ENCODE results near the gene CD82. TPM values are rescaled to one million over a fixed set of nuclear protein-coding genes. Genes with fewer than 3 reads are reported as not detected.
A peak's percentile ranks its signal among the peaks of the same experiment; 100 is the strongest.
"Not testable (repeated sequence)": the region's sequence is repeated elsewhere in the genome, so short reads cannot be mapped to it uniquely, and the experiment has no call there.

The CD82 gene
- total RNA-seq, 4 donors from 2014 or later: 77.6 to 155 (median 118) TPM

DNA sequence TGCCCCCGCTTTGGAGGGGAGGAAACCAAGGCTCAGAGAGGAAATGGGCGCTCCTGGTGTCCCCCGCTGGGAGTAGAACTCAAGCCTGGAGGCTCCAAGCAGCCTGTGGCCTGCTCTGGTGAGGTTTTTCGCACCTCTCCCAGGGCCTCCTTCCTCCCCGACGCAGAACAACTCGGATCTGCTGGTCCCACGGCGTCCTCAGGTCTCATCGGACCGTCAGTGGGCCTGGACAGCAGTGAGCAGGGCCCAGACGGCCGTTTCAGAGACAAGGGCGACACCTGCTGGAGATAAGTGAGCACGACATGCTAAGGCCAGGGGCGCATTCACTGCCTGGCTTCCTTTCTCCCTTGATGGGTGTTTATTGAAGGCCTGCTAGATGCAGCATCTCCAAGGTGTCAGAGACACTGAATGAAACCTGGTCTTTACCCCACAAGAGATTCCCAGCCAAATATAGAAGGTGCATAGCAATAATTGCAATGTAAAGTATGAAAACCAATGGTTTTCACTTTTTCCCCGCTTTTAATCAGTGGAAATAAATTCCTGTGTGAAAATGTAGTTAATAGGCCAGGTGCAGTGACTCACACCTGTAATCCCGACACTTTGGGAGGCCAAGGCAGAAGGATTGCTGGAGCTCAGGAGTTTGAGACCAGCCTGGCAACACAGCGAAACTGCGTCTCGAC is 26.9 kb upstream of the CD82 start:
- Histone ChIP-seq H3K36me3 (no peaks in the 10 kb centered on the region), H3K4me1 (no peaks in the 10 kb centered on the region), H3K27ac (no peak overlapping the region), H3K9me3 (no peaks in the 10 kb centered on the region), H3K27me3 (no peaks in the 10 kb centered on the region), H3K4me3 (no peak overlapping the region)
- peak in 1 of 2 donors; percentile 82 for DNase-seq (ENCODE audit: low spot score in 2 of 2)
- 30% methylated on average over 16 of the region's 21 CpGs for WGBS
- TF ChIP-seq POLR2A (IDR thresholded peaks at IDR 0.05) (no peak), EP300 (IDR thresholded peaks at IDR 0.05) (no peak)
- TF ChIP-seq, protein P1, sequence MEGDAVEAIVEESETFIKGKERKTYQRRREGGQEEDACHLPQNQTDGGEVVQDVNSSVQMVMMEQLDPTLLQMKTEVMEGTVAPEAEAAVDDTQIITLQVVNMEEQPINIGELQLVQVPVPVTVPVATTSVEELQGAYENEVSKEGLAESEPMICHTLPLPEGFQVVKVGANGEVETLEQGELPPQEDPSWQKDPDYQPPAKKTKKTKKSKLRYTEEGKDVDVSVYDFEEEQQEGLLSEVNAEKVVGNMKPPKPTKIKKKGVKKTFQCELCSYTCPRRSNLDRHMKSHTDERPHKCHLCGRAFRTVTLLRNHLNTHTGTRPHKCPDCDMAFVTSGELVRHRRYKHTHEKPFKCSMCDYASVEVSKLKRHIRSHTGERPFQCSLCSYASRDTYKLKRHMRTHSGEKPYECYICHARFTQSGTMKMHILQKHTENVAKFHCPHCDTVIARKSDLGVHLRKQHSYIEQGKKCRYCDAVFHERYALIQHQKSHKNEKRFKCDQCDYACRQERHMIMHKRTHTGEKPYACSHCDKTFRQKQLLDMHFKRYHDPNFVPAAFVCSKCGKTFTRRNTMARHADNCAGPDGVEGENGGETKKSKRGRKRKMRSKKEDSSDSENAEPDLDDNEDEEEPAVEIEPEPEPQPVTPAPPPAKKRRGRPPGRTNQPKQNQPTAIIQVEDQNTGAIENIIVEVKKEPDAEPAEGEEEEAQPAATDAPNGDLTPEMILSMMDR (IDR thresholded peaks at IDR 0.05): peak; percentile 83 to 90

DNA sequence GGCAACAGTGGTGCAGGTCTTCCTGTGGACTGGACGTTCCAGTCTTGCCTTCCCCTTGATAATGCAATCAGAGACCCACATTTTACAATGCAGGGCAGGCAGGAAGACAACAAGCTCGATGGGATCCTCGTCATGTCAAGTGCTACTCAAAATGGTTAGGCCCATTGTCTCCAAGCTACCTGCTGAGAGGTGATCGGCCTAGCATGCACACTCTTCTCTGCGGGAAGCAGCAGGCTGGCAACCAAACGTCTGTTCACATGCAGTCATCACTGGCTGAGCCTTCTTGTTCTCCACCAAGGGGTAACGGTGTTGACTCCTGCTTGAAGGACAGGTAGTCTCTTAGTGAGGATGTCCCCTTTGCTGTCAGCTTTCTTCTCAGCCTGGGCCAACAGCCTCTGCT is 25.5 kb upstream of the CD82 start:
- H3K9me3 ChIP-seq: no peaks in the 10 kb centered on the region
- H3K4me1 ChIP-seq: no peaks in the 10 kb centered on the region
- DNase-seq (ENCODE audit: low spot score in 2 of 2): no peak
- H3K36me3 ChIP-seq: no peaks in the 10 kb centered on the region
- 77% methylated on average over 7 of the region's 7 CpGs for WGBS
- H3K4me3 ChIP-seq: no peak overlapping the region
- H3K27ac ChIP-seq: no peak overlapping the region
- H3K27me3 ChIP-seq: no peaks in the 10 kb centered on the region
- TF ChIP-seq POLR2AphosphoS5 (IDR thresholded peaks at IDR 0.05): no peak
- TF ChIP-seq EP300 (IDR thresholded peaks at IDR 0.05): no peak
- TF ChIP-seq, protein P1 (IDR thresholded peaks at IDR 0.05): no peak
- no peak for TF ChIP-seq POLR2A (IDR thresholded peaks at IDR 0.05)

DNA sequence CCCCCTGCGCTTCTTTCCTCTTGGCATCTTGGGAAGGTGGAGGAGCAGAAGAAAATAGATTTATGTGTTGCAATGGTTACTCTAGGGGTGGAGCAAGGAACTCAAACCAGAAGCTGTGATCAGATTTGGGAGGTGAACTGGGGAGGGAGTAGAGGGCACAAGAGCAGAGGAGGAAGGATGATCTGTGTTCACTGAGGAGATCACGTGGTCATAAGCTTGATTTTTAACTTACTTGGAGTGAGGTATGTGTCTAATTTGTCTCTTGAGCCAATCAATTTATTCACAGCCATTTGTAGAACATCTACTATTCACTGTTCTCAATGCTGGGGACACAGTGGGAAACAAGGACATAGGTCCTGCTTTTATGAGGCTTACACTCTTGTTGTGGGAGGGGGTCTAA is 24.8 kb upstream of the CD82 start:
- TF ChIP-seq POLR2AphosphoS5 (IDR thresholded peaks at IDR 0.05) (no peak), POLR2A (IDR thresholded peaks at IDR 0.05) (no peak), EP300 (IDR thresholded peaks at IDR 0.05) (no peak)
- TF ChIP-seq, protein P1 (IDR thresholded peaks at IDR 0.05): no peak
- Histone ChIP-seq H3K9me3 (no peaks in the 10 kb centered on the region), H3K4me3 (no peak overlapping the region), H3K36me3 (no peaks in the 10 kb centered on the region), H3K27me3 (no peaks in the 10 kb centered on the region), H3K27ac (no peak overlapping the region), H3K4me1 (no peaks in the 10 kb centered on the region)
- WGBS: 35% methylated on average over 2 of the region's 2 CpGs
- no peak for DNase-seq (ENCODE audit: low spot score in 2 of 2)

DNA sequence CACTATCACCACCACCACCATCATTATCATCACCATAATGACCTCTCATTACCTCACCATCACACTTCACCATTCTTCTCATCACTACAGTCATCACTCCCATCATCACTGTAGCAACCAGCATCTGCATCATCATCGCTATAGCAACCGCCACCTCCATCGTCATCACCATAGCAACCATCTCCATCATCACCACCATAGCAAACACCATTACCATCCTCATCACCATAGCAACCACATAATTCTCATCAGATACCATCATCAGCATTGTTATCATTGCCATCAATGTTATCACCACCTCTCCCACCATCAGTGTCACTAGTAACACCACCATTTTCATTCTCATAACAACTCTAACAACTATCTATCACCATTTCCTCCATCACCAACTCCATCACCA is 23.1 kb upstream of the CD82 start:
- WGBS: 92% methylated on average over 3 of the region's 3 CpGs
- H3K27me3 ChIP-seq: no peaks in the 10 kb centered on the region
- TF ChIP-seq POLR2A (IDR thresholded peaks at IDR 0.05): no peak
- TF ChIP-seq, protein P1 (IDR thresholded peaks at IDR 0.05): no peak
- TF ChIP-seq POLR2AphosphoS5 (IDR thresholded peaks at IDR 0.05): no peak
- TF ChIP-seq EP300 (IDR thresholded peaks at IDR 0.05): no peak

DNA sequence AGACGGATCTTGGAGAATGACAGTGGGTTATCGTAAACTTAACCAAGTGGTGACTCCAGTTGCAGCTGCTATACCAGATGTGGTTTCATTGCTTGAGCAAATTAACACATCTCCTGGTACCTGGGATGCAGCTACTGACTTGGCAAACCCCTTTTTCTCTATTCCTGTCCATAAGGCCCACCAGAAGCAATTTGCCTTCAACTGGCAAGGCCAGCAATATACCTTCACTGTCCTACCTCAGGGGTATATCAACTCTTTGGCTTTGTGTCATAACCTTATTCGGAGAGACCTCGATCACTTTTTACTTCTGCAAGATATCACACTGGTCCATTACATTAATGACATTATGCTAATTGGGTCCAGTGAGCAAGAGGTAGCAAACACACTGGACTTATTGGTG is 18.5 kb upstream of the CD82 start:
- DNase-seq (ENCODE audit: low spot score in 2 of 2); H3K27ac ChIP-seq; H3K36me3 ChIP-seq; H3K4me1 ChIP-seq; H3K9me3 ChIP-seq; H3K4me3 ChIP-seq; H3K27me3 ChIP-seq: not testable (repeated sequence)
- 94% methylated on average over 4 of the region's 4 CpGs for WGBS

More for the DNA sequence above, 23.1 kb upstream of the CD82 start:
- Histone ChIP-seq H3K27ac (no peak overlapping the region), H3K4me3 (no peak overlapping the region), H3K36me3 (no peaks in the 10 kb centered on the region), H3K4me1 (no peaks in the 10 kb centered on the region), H3K9me3 (no peaks in the 10 kb centered on the region)
- no peak for DNase-seq (ENCODE audit: low spot score in 2 of 2)

DNA sequence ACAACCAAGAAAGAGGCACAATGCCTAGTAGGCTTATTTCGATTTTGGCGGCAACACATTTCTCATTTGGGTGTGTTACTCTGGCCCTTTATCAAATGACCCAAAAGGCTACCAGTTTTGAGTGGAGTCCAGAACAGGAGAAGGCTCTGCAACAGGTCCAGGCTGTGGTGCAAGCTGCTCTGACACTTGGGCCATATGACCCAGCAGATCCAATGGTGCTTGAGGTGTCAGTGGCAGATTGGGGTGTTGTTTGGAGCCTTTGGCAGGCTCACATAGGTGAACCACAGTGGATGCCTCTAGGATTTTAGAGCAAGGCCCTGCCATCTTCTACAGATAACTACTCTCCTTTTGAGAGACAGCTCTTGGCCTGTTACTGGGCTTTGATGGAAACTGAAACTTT is 17.9 kb upstream of the CD82 start:
- not testable (repeated sequence) for H3K9me3 ChIP-seq; H3K27me3 ChIP-seq; H3K36me3 ChIP-seq; H3K4me3 ChIP-seq; H3K27ac ChIP-seq; DNase-seq (ENCODE audit: low spot score in 2 of 2); H3K4me1 ChIP-seq
- 82% methylated on average over 2 of the region's 2 CpGs for WGBS
